ENCODE measurements around the gene STK32B.

The STK32B gene

DNA sequence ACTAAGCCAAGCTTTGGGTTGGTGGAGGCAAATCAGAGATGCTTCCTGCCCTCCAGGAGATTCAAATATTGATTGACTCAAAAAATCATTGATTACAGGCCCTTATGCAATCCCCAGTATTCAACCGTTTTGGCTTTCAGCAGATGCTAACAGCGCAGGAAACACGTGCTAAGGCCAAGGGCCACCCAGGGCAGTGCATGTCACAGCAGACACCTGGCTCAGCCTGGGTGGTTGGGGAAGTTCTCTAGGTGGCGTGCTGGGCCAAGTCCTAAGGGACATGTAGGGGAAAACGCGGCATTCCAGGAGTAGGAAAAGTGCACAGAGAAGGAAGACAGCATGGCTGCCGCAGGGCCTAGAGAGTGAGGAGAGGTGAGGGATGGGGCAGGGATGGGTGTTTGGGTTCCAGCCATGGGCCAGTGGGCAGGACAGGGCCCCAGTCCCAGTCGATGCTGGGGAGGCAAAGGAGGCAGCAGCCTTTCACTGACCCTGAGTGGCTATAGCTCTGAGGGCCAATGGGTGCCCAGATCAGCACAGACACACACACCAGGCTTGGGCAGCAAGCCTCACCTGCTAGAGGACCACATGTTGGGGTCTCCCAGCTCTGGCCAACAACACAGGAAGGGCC, 418.0 kb downstream of the STK32B start:
- Histone ChIP-seq H3K9ac (ENCODE audit: low read length) (no peak overlapping the region), H3K9me3 (ENCODE audit: control insufficient read depth, low read length) (no peaks in the 10 kb centered on the region), H3K36me3 (ENCODE audit: control insufficient read depth, insufficient read depth, low read length) (no peaks in the 10 kb centered on the region), H3K4me3 (ENCODE audit: low read length) (no peak overlapping the region), H3K27me3 (ENCODE audit: control insufficient read depth, insufficient read depth, low read length) (no peaks in the 10 kb centered on the region), H3K4me1 (ENCODE audit: control insufficient read depth, insufficient read depth, low read length) (no peaks in the 10 kb centered on the region)

DNA sequence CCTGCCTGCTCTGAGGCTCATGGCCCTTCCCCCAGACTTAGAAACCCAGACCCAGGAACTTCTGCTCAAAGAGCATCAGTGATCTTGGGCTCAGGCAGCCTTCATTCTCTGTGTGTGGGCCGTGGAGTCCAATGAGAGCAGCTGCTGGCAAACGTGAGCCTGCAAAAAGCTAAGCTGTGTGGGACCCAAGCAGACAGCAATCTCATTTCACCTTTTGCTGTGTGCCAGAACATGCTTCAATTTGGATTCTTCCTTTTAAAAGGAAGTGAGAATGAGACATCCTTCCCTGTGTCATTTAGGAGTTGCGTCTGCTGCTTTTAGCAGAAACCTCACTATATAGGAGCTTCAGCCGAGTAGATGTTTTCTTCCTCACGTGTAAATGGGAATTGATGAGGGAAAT, 418.6 kb downstream of the STK32B start:
- Histone ChIP-seq H3K9ac (ENCODE audit: low read length) (no peak overlapping the region), H3K36me3 (ENCODE audit: control insufficient read depth, insufficient read depth, low read length) (no peaks in the 10 kb centered on the region), H3K27me3 (ENCODE audit: control insufficient read depth, insufficient read depth, low read length) (no peaks in the 10 kb centered on the region), H3K9me3 (ENCODE audit: control insufficient read depth, low read length) (no peaks in the 10 kb centered on the region), H3K4me1 (ENCODE audit: control insufficient read depth, insufficient read depth, low read length) (no peaks in the 10 kb centered on the region), H3K4me3 (ENCODE audit: low read length) (no peak overlapping the region)

DNA sequence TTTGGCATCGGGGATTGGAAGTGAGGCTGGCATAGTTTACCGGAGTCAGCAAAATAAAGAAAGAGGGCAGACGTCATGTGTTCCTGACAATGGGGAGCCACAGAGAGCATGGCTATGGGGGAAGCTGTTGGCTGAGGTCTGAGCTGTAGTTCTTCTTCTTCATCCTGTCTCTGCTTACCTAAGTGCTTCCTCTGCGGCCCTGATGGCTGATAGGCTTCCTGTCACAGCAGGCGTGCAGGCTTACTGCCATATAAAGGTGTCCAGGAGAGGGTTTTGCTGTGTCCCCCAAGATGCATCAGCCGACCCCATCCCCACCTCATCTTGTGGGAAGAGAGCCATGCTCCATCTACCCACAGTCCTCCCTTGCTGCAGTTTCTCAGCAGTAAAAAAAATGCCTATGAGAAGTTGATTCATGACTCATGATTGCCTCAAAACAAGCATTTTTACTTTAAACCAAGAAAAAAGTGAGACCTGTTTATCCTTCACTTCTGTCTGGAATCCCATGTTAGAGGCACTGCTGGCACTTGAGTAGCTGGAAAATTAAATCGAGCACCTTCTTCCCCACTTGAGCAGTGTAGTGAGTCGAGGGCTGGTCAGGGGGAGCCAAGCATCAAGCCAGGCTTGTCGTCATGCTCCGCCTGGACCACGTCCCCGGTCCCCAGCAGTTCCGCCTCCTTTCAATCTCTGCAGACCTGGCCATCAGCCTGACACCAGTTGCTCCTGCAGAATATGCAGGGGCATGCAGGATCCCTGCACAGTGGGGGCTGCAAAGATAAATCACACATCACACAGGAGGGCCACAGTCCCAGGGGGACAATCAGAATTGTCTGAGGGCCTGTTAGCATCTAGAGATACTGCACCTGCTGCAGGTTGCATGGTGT, 419.3 kb downstream of the STK32B start:
- H3K9ac ChIP-seq (ENCODE audit: low read length) = no peak overlapping the region
- H3K36me3 ChIP-seq (ENCODE audit: control insufficient read depth, insufficient read depth, low read length) = no peaks in the 10 kb centered on the region
- H3K27me3 ChIP-seq (ENCODE audit: control insufficient read depth, insufficient read depth, low read length) = no peaks in the 10 kb centered on the region
- no peaks in the 10 kb centered on the region for H3K9me3 ChIP-seq (ENCODE audit: control insufficient read depth, low read length)
- H3K4me1 ChIP-seq (ENCODE audit: control insufficient read depth, insufficient read depth, low read length) = no peaks in the 10 kb centered on the region
- H3K4me3 ChIP-seq (ENCODE audit: low read length) = no peak overlapping the region

DNA sequence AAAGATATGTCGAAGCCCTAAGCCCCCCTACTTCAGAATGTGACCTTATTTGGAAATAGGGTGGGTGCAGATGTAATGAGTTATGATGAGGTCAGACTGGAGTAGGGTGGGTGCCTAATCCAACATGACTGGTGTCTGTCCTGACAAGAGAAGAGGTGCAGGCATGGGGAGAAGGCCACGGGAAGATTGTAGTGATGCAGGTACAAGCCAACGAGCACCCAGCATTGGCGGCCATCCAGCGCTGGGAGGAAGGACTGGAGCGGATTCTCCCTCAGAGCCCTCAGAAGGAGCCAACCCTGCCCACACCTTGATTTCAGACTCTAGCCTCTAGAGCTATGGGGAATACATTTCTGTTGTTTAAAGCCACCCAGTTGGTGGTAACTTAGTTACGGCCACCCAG, 419.9 kb downstream of the STK32B start:
- Histone ChIP-seq H3K4me3 (ENCODE audit: low read length) (no peak overlapping the region), H3K4me1 (ENCODE audit: control insufficient read depth, insufficient read depth, low read length) (no peaks in the 10 kb centered on the region), H3K36me3 (ENCODE audit: control insufficient read depth, insufficient read depth, low read length) (no peaks in the 10 kb centered on the region), H3K27me3 (ENCODE audit: control insufficient read depth, insufficient read depth, low read length) (no peaks in the 10 kb centered on the region), H3K9ac (ENCODE audit: low read length) (no peak overlapping the region), H3K9me3 (ENCODE audit: control insufficient read depth, low read length) (no peaks in the 10 kb centered on the region)

DNA sequence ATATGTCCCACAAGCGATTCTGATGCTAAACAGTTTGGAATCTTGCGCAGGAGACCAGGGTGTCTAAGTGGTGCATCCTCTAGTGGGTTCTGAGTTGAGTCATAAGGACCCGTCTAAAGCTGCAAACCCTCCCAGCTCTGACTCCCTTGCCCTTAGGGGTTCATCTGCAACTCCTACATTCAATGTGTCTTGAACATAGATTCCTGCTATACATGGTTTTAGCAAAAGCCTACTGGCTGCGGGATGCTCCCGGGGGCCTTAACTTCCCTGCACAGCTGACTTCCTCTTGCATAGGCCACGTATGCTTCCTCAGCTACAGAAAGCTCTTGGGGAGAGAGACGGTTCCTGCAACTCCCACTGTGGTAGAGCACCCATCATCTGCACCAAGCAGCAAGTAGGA, 420.4 kb downstream of the STK32B start:
- no peak overlapping the region for H3K9ac ChIP-seq (ENCODE audit: low read length)
- no peaks in the 10 kb centered on the region for H3K36me3 ChIP-seq (ENCODE audit: control insufficient read depth, insufficient read depth, low read length)
- no peaks in the 10 kb centered on the region for H3K9me3 ChIP-seq (ENCODE audit: control insufficient read depth, low read length)
- no peak overlapping the region for H3K4me3 ChIP-seq (ENCODE audit: low read length)
- no peaks in the 10 kb centered on the region for H3K27me3 ChIP-seq (ENCODE audit: control insufficient read depth, insufficient read depth, low read length)
- H3K4me1 ChIP-seq (ENCODE audit: control insufficient read depth, insufficient read depth, low read length) = no peaks in the 10 kb centered on the region

DNA sequence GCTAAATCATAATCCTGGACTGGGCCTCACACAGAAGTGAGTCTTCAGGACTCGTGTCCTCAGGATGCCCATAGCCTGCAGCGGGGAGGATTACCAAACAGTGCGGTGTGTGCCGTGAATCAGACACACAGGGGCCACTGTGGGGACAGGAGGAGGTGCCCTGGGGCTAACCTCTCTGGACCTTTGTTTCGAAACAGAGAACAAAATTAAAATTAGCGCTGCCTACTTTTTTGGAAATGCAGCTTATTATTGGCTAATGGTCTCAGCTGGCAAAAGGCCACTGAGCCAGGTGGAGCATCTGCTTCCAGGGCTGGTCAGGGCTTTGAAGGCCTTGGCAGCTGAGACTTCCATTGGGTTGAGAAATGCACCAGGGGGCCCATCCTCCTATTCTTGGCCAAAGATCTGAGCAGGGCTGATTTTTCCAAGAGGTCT, 420.9 kb downstream of the STK32B start:
- H3K36me3 ChIP-seq (ENCODE audit: control insufficient read depth, insufficient read depth, low read length) = no peaks in the 10 kb centered on the region
- no peaks in the 10 kb centered on the region for H3K9me3 ChIP-seq (ENCODE audit: control insufficient read depth, low read length)
- H3K4me3 ChIP-seq (ENCODE audit: low read length) = no peak overlapping the region
- H3K27me3 ChIP-seq (ENCODE audit: control insufficient read depth, insufficient read depth, low read length) = no peaks in the 10 kb centered on the region
- H3K9ac ChIP-seq (ENCODE audit: low read length) = no peak overlapping the region
- H3K4me1 ChIP-seq (ENCODE audit: control insufficient read depth, insufficient read depth, low read length) = no peaks in the 10 kb centered on the region

DNA sequence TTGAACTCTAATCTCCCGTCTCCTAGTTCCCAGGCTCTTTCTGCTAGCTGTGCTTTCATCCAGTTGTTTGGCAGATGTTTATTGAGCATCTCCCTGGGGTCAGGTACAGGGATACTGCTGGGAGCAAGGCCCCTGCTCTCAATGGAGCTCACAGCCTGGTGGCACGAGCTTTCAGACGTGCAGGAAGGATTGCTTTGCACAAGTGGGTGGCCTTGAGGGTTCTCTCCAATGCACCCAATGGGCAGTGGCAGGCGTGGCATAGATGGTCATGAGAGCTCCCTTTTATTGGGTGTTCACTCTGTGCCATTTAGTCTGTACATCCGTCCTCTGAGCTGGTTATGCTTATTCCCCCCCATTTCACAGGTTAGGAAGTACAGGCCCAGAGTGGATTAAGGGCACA, 421.8 kb downstream of the STK32B start:
- Histone ChIP-seq H3K4me3 (ENCODE audit: low read length) (no peak overlapping the region), H3K4me1 (ENCODE audit: control insufficient read depth, insufficient read depth, low read length) (no peaks in the 10 kb centered on the region), H3K27me3 (ENCODE audit: control insufficient read depth, insufficient read depth, low read length) (no peaks in the 10 kb centered on the region), H3K9me3 (ENCODE audit: control insufficient read depth, low read length) (no peaks in the 10 kb centered on the region), H3K36me3 (ENCODE audit: control insufficient read depth, insufficient read depth, low read length) (no peaks in the 10 kb centered on the region), H3K9ac (ENCODE audit: low read length) (no peak overlapping the region)

DNA sequence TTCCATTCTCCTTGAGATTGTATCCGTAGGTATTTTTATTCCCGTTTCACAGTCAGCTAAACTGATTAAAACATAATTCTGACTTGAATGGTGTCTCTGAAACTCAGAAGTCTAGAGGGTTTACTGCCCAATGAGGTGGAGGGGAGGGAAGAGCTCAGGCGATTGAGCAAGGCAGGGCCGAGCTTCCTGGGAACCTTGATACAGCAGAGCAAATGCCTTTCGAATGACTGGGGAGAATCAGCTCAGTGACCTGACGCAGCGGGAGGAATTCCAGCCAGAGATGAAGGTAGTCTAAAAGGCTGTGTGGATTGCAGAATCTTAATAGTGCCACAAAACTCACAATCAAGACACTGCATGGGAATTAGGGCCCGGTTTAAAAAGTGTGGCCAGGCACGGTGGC, 423.5 kb downstream of the STK32B start:
- Histone ChIP-seq H3K36me3 (ENCODE audit: control insufficient read depth, insufficient read depth, low read length) (no peaks in the 10 kb centered on the region), H3K4me3 (ENCODE audit: low read length) (no peak overlapping the region), H3K9me3 (ENCODE audit: control insufficient read depth, low read length) (no peaks in the 10 kb centered on the region), H3K27me3 (ENCODE audit: control insufficient read depth, insufficient read depth, low read length) (no peaks in the 10 kb centered on the region), H3K4me1 (ENCODE audit: control insufficient read depth, insufficient read depth, low read length) (no peaks in the 10 kb centered on the region), H3K9ac (ENCODE audit: low read length) (no peak overlapping the region)

DNA sequence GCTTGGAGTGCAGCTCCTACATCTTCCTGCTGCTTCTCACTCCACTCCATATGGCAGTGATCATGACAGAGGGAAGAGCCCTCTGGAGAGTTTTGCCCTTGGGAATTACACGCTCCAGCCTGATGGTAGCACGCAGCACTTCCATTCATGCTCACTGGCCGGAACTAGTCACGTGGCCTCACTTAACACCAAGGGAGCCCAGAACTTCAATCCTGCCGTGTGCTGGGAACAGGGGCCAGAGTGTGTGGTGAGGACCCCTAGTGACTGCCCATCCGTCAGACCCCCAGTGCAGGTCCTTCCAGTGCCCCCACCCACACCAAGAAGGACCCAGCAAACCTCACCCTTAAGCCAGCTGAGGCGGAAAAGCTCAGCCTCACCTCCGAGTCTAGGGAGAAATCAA, 426.3 kb downstream of the STK32B start:
- no peaks in the 10 kb centered on the region for H3K9me3 ChIP-seq (ENCODE audit: control insufficient read depth, low read length)
- no peaks in the 10 kb centered on the region for H3K36me3 ChIP-seq (ENCODE audit: control insufficient read depth, insufficient read depth, low read length)
- no peak overlapping the region for H3K9ac ChIP-seq (ENCODE audit: low read length)
- no peak overlapping the region for H3K4me3 ChIP-seq (ENCODE audit: low read length)
- H3K4me1 ChIP-seq (ENCODE audit: control insufficient read depth, insufficient read depth, low read length) = no peaks in the 10 kb centered on the region
- no peaks in the 10 kb centered on the region for H3K27me3 ChIP-seq (ENCODE audit: control insufficient read depth, insufficient read depth, low read length)

DNA sequence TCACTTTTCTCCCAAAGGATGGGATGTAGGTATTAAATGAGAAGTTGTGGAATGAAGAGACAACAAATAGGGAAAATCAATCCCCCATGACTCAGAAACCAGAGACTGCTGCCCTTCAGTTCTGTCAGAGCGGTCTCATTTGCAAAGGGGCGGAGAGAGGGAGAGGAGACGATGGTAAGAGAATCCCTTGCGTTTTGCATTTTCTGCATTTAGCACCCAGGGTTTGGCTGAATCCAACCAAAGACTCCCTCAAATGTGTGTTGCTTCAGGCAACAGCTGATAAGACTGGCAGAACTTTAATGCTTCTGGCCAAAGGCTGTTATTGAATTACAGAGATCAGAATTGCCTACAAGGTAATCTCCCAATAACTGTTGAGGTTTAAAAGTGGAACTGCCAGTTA, 426.9 kb downstream of the STK32B start:
- H3K27me3 ChIP-seq (ENCODE audit: control insufficient read depth, insufficient read depth, low read length) = no peaks in the 10 kb centered on the region
- H3K9ac ChIP-seq (ENCODE audit: low read length) = no peak overlapping the region
- no peaks in the 10 kb centered on the region for H3K4me1 ChIP-seq (ENCODE audit: control insufficient read depth, insufficient read depth, low read length)
- H3K9me3 ChIP-seq (ENCODE audit: control insufficient read depth, low read length) = no peaks in the 10 kb centered on the region
- no peak overlapping the region for H3K4me3 ChIP-seq (ENCODE audit: low read length)
- H3K36me3 ChIP-seq (ENCODE audit: control insufficient read depth, insufficient read depth, low read length) = no peaks in the 10 kb centered on the region

DNA sequence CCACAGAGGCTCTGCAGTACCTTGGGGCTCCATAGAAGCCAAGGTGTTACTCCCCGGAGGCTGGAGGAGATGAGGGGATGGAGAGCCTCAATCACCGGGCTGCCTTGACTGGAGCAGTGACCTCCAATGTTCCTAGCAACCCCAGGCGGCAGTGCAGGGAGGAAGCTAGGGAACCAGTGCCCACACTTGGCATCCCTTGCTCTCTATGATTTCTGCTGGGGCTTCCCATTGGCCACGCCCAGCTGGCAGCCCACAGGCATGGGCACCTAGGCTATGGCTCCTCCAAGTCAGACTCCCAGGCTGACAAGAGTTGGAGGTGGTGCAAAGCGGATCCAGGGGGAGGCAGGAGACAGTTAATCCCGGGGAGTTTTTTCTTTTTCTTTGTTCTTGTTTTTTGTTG, 427.4 kb downstream of the STK32B start:
- Histone ChIP-seq H3K4me3 (ENCODE audit: low read length) (no peak overlapping the region), H3K36me3 (ENCODE audit: control insufficient read depth, insufficient read depth, low read length) (no peaks in the 10 kb centered on the region), H3K9me3 (ENCODE audit: control insufficient read depth, low read length) (no peaks in the 10 kb centered on the region), H3K9ac (ENCODE audit: low read length) (no peak overlapping the region), H3K4me1 (ENCODE audit: control insufficient read depth, insufficient read depth, low read length) (no peaks in the 10 kb centered on the region), H3K27me3 (ENCODE audit: control insufficient read depth, insufficient read depth, low read length) (no peaks in the 10 kb centered on the region)

DNA sequence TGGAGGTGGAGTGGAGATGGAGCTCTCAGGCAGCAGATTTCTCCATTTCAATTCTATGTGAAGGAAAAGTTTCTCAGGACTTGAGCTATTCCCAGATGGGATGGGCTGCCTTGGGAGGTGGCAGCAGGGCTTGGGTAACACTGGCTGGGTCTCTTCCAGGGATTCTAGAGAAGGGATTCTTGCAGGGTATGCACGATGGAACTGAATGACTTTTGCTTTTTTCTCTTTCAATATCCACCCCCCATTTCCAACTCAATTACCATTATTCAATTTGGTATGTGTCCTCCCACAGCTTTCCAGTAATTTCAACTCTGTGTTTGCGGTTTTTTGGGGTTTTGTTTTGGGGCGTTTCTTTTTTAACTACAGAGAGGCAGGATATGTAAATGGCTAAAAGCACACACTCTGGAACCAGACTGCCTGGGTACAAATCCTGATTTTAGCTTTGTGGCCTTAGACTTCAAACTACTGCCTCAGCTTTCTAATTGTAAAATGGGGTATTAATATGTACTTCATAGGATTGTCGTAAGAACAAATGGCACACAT, 428.3 kb downstream of the STK32B start:
- no peaks in the 10 kb centered on the region for H3K4me1 ChIP-seq (ENCODE audit: control insufficient read depth, insufficient read depth, low read length)
- H3K27me3 ChIP-seq (ENCODE audit: control insufficient read depth, insufficient read depth, low read length) = no peaks in the 10 kb centered on the region
- H3K4me3 ChIP-seq (ENCODE audit: low read length) = no peak overlapping the region
- H3K36me3 ChIP-seq (ENCODE audit: control insufficient read depth, insufficient read depth, low read length) = no peaks in the 10 kb centered on the region
- H3K9ac ChIP-seq (ENCODE audit: low read length) = no peak overlapping the region
- no peaks in the 10 kb centered on the region for H3K9me3 ChIP-seq (ENCODE audit: control insufficient read depth, low read length)

All from mucosa of stomach (tissue), 1 donor.